SK-N-SH (cell line): ENCODE results near the gene LOXL4.

ENCODE experiments used
- CTCF ChIP-seq: fragments of 200-600 bp; sonication (generic); IDR thresholded peaks from 2 replicates; pipeline ENCODE4 v1.6.1; 2017; ENCODE audit warnings: antibody characterized with exemption, mild to moderate bottlenecking, moderate library complexity
- EP300 ChIP-seq, 2 experiments: IDR thresholded peaks; 2 replicates each; pipeline versions ENCODE4 v1.4.0 to v1.6.1; 2012; ENCODE audit warnings: borderline replicate concordance in 1 of 2, low read depth in 1 of 2, low read length in 1 of 2
- EZH2phosphoT487 ChIP-seq: fragments of 200-600 bp; sonication (generic); IDR thresholded peaks from 2 replicates; pipeline ENCODE4 v1.6.1; 2017; ENCODE audit warnings: low read depth, mixed run types, mild to moderate bottlenecking, antibody characterized with exemption, moderate library complexity, borderline replicate concordance
- POLR2AphosphoS5 ChIP-seq: IDR thresholded peaks from 2 replicates; pipeline ENCODE4 v1.6.1; 2012; ENCODE audit warnings: low read depth, low read length
- SMC3 ChIP-seq: IDR thresholded peaks from 2 replicates; pipeline ENCODE4 v1.6.1; 2012; ENCODE audit warnings: low read depth, low read length, improper control_type of control experiment

- no peak for TF ChIP-seq CTCF
- TF ChIP-seq EZH2phosphoT487: no peak
- TF ChIP-seq SMC3: no peak
- TF ChIP-seq POLR2AphosphoS5: no peak
- no peak for TF ChIP-seq EP300 (IDR thresholded peaks at IDR 0.05; ENCODE audit: borderline replicate concordance in 1 of 2, low read depth in 1 of 2, low read length in 1 of 2)
Measured at GRCh38 chr10:98254234-98254974, 13.6 kb downstream of the LOXL4 start.
